H1 (cell line): ENCODE results near the gene HS6ST2. TPM values are rescaled to one million over a fixed set of nuclear protein-coding genes. Genes with fewer than 3 reads are reported as not detected.

Experiments
- CTCF ChIA-PET: fragments of 300-600 bp; sonication (Branson Sonifier 250); formaldehyde crosslinking; loops from one replicate; lab custom pipeline; 2021; ENCODE audit not compliant: partially characterized antibody; lab: Charles Lee
- POLR2A ChIA-PET: fragments of 300-600 bp; sonication (Branson Sonifier 250); formaldehyde crosslinking; loops from one replicate; lab custom pipeline; 2021; ENCODE audit warnings: inconsistent platforms; ENCODE audit not compliant: partially characterized antibody; lab: Charles Lee
- DNase-seq, 2 experiments: peaks; one replicate each; pipeline versions ENCODE4 v3.0.0 to v3.0.0-alpha.2; 2010 to 2022; ENCODE audit warnings: low spot score in 2 of 2, low read depth in 1 of 2, mixed read lengths in 1 of 2
- FAIRE-seq: peaks from 2 replicates; lab custom pipeline; 2011; peaks lifted over from hg19 to GRCh38; lab: Jason Lieb, UNC
- H2AFZ ChIP-seq: 2 replicates; pipeline ENCODE4 v1.8.1; 2012; ENCODE audit warnings: low read length, inconsistent platforms
- H2AK5ac ChIP-seq: 2 replicates; pipeline ENCODE4 v1.6.1; 2013; ENCODE audit warnings: low read depth, low read length
- H2BK120ac ChIP-seq: replicated peaks from 2 replicates; pipeline ENCODE3; 2013; ENCODE audit warnings: low read depth, low read length, inconsistent platforms
- H2BK12ac ChIP-seq: 2 replicates; pipeline ENCODE4 v1.6.1; 2013; ENCODE audit warnings: low read depth, low read length
- H2BK15ac ChIP-seq: 2 replicates; pipeline ENCODE4 v1.6.1; 2013; ENCODE audit warnings: low read length
- H2BK20ac ChIP-seq: 2 replicates; pipeline ENCODE4 v1.6.1; 2013; ENCODE audit warnings: low read length
- H2BK5ac ChIP-seq: 2 replicates; pipeline ENCODE4 v1.6.1; 2013; ENCODE audit warnings: low read depth, low read length
- H3K14ac ChIP-seq: 2 replicates; pipeline ENCODE4 v1.6.1; 2013; ENCODE audit warnings: inconsistent platforms; ENCODE audit not compliant: insufficient read length
- H3K18ac ChIP-seq: 2 replicates; pipeline ENCODE4 v1.6.1; 2013; ENCODE audit warnings: low read length; ENCODE audit errors: extremely low read depth
- H3K23ac ChIP-seq: 2 replicates; pipeline ENCODE4 v1.6.1; 2013; ENCODE audit warnings: inconsistent platforms; ENCODE audit not compliant: insufficient read length
- H3K23me2 ChIP-seq: 2 replicates; pipeline ENCODE4 v1.6.1; 2013; ENCODE audit warnings: low read depth, low read length
- H3K27ac ChIP-seq: 2 replicates; pipeline ENCODE4 v1.6.1; 2011; ENCODE audit warnings: low read depth, low read length, inconsistent platforms
- H3K27me3 ChIP-seq, 4 experiments: replicated peaks in 1 of 4; 1 replicate in 1 of 4; 2 replicates in 3 of 4; pipeline versions ENCODE4 v1.6.1 to v1.8.1; 2011 to 2013; ENCODE audit warnings: low read length in 3 of 4, mild to moderate bottlenecking in 3 of 4, inconsistent platforms in 2 of 4, mixed read lengths in 2 of 4, moderate library complexity in 1 of 4; ENCODE audit not compliant: control insufficient read depth in 3 of 4, insufficient read depth in 3 of 4; ENCODE audit errors: extremely low read depth in 1 of 4
- H3K36me3 ChIP-seq, 4 experiments: 2 replicates each; pipeline versions ENCODE4 v1.6.1 to v1.8.1; 2011 to 2013; ENCODE audit warnings: mild to moderate bottlenecking in 4 of 4, low read length in 3 of 4, moderate library complexity in 2 of 4, control low read depth in 1 of 4, inconsistent platforms in 1 of 4; ENCODE audit not compliant: insufficient read depth in 4 of 4, control insufficient read depth in 2 of 4
- H3K4ac ChIP-seq: replicated peaks from 2 replicates; pipeline ENCODE3; 2013; ENCODE audit warnings: low read length, low read depth, mixed read lengths, inconsistent platforms; ENCODE audit not compliant: insufficient read length
- H3K4me1 ChIP-seq, 4 experiments: replicated peaks in 1 of 4; 1 replicate in 1 of 4; 2 replicates in 3 of 4; pipeline versions ENCODE4 v1.6.1 to v1.8.1; 2011 to 2013; ENCODE audit warnings: low read length in 3 of 4, inconsistent platforms in 2 of 4, mixed read lengths in 1 of 4; ENCODE audit not compliant: insufficient read depth in 4 of 4, control insufficient read depth in 3 of 4
- H3K4me2 ChIP-seq, 2 experiments: 2 replicates each; pipeline versions ENCODE4 v1.6.1 to v1.8.1; 2011 to 2013; ENCODE audit warnings: low read depth in 2 of 2, low read length in 2 of 2, control low read depth in 1 of 2, inconsistent platforms in 1 of 2, mild to moderate bottlenecking in 1 of 2; ENCODE audit not compliant: insufficient read depth in 1 of 2
- H3K4me3 ChIP-seq, 4 experiments: fragments of 200-600, 300-600 bp in 1 of 4; sonication (generic), shearing (Covaris generic), sonication (Bioruptor Twin) in 1 of 4; 2 replicates each; pipeline versions ENCODE4 v1.5.1 to v1.8.1; 2011 to 2016; ENCODE audit warnings: low read length in 4 of 4, low read depth in 3 of 4, control low read depth in 2 of 4, inconsistent platforms in 2 of 4, mild to moderate bottlenecking in 2 of 4, mixed read lengths in 1 of 4, moderate library complexity in 1 of 4; ENCODE audit not compliant: insufficient read depth in 2 of 4; ENCODE audit errors: extremely low read depth in 1 of 4
- H3K56ac ChIP-seq: replicated peaks from 2 replicates; pipeline ENCODE3; 2013; ENCODE audit warnings: low read depth, mild to moderate bottlenecking, mixed read lengths, low read length, inconsistent platforms; ENCODE audit not compliant: insufficient read length
- H3K79me1 ChIP-seq: 2 replicates; pipeline ENCODE4 v1.6.1; 2013; ENCODE audit warnings: low read depth, low read length, control low read depth
- H3K79me2 ChIP-seq, 2 experiments: 2 replicates each; pipeline versions ENCODE4 v1.6.1 to v1.8.1; 2012 to 2013; ENCODE audit warnings: low read length in 2 of 2, mild to moderate bottlenecking in 2 of 2, inconsistent platforms in 1 of 2; ENCODE audit not compliant: insufficient read depth in 2 of 2, control insufficient read depth in 1 of 2
- H3K9ac ChIP-seq, 4 experiments: replicated peaks in 1 of 4; 1 replicate in 1 of 4; 2 replicates in 3 of 4; pipeline versions ENCODE4 v1.6.1 to v1.8.1; 2011 to 2013; ENCODE audit warnings: low read depth in 3 of 4, low read length in 3 of 4, control low read depth in 2 of 4, mild to moderate bottlenecking in 2 of 4, moderate library complexity in 2 of 4, inconsistent platforms in 1 of 4; ENCODE audit errors: extremely low read depth in 1 of 4
- H3K9me3 ChIP-seq, 2 experiments: 2 replicates each; pipeline versions ENCODE4 v1.6.1 to v1.8.1; 2012 to 2013; ENCODE audit warnings: mild to moderate bottlenecking in 2 of 2, moderate library complexity in 2 of 2, control low read depth in 1 of 2, inconsistent platforms in 1 of 2, low read depth in 1 of 2, low read length in 1 of 2, mixed read lengths in 1 of 2; ENCODE audit not compliant: insufficient read depth in 2 of 2
- H4K20me1 ChIP-seq, 2 experiments: replicated peaks in 1 of 2; 2 replicates each; pipeline versions ENCODE3 to v1.8.1; 2011 to 2013; ENCODE audit warnings: inconsistent platforms in 2 of 2, low read length in 2 of 2, mild to moderate bottlenecking in 1 of 2; ENCODE audit not compliant: insufficient read depth in 2 of 2, control insufficient read depth in 1 of 2
- H4K5ac ChIP-seq: 2 replicates; pipeline ENCODE4 v1.6.1; 2013; ENCODE audit warnings: low read length, low read depth, mixed read lengths, inconsistent platforms; ENCODE audit not compliant: insufficient read length
- H4K8ac ChIP-seq: 2 replicates; pipeline ENCODE4 v1.8.0; 2013; ENCODE audit warnings: mild to moderate bottlenecking, moderate library complexity, low read length, inconsistent platforms; ENCODE audit not compliant: insufficient read depth; ENCODE audit errors: extremely low read depth
- H4K91ac ChIP-seq: replicated peaks from 2 replicates; pipeline ENCODE3; 2013; ENCODE audit warnings: low read length, mixed read lengths, inconsistent platforms; ENCODE audit not compliant: insufficient read length
- GABPA ChIP-seq: IDR thresholded peaks from 2 replicates; pipeline ENCODE4 v1.6.1; 2011; ENCODE audit warnings: mild to moderate bottlenecking, low read length, moderate library complexity, borderline replicate concordance; ENCODE audit not compliant: insufficient read depth
- polyA plus RNA-seq, 7 experiments: library from polyadenylated mRNA; depleted of rRNA in 3 of 7; stranded (reverse) in 5 of 7; unstranded in 2 of 7; fragments of >200 nt in 5 of 7; fragments of 200-250 nt in 2 of 7; gene quantifications; 1 replicate in 5 of 7; 2 replicates in 1 of 7; 4 replicates in 1 of 7; pipeline versions ENCODE4 v1.2.1 to v1.2.3, GENCODE V29; 2011 to 2013; ENCODE audit warnings: missing spikeins in 2 of 7, mixed read lengths in 2 of 7
- total RNA-seq: library from RNA; stranded (reverse); fragmentation: NEBNext Ultra II Directional; extraction: Animal tissue kit (Norgen Biotek cat#: 25700); gene quantifications from 2 replicates; pipeline ENCODE4 v1.2.1, GENCODE V29; 2021

HS6ST2 gene
- total and polyA plus RNA-seq, 2 of the 8 experiments (the other 6 are each of a cell fraction or from before 2014, with no cell fraction given) = 3.9 TPM

DNA sequence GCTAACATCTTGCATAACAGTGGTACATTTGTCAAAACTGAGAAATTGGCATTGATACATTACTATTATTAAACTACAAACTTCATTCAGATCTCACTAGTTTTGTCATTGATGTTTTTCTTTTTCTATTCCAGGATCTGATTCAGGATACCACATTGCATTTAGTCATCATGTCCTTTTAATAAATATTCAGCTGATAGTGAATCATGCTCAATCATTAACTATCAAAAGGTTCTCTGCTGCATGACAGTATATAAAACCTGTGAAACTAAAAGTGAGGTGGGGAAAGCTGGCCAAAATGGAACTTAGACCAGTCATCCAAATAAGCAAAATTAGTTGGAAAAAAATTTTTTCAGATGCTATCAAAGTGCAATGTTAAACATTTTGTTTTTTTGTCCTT, 28.1 kb upstream of the HS6ST2 start:
- no peak for FAIRE-seq

More for the DNA sequence above, 28.1 kb upstream of the HS6ST2 start:
- no peaks in the 10 kb centered on the region for H3K23me2 ChIP-seq
- no peak overlapping the region for H3K4me3 ChIP-seq
- no peak overlapping the region for H2BK20ac ChIP-seq
- H2BK5ac ChIP-seq = no peak overlapping the region
- H3K36me3 ChIP-seq = no peaks in the 10 kb centered on the region
- no peaks in the 10 kb centered on the region for H3K9me3 ChIP-seq
- ChIA-PET CTCF (interaction anchor here (1.3 to 1.4 kb wide), 2 partner anchors 13 to 246 kb away, joined by 3 read pairs; no protein-coding TSS in a partner anchor), POLR2A (no interaction called here)
- H2BK120ac ChIP-seq = no peak overlapping the region
- H4K91ac ChIP-seq = no peak overlapping the region
- peaks cover 0 to 3% (median 0%) of the 10 kb centered on the region in 4 experiments; a peak in 2 of 7 replicates for H3K4me1 ChIP-seq
- no peak overlapping the region for H2BK15ac ChIP-seq
- no peak overlapping the region for H2AK5ac ChIP-seq
- H3K23ac ChIP-seq = no peak overlapping the region
- H3K18ac ChIP-seq = no peak overlapping the region
- no peak overlapping the region for H3K9ac ChIP-seq
- no peak overlapping the region for H3K14ac ChIP-seq
- H3K4ac ChIP-seq = no peak overlapping the region
- H4K8ac ChIP-seq = no peak overlapping the region
- no peak overlapping the region for H3K56ac ChIP-seq
- H2BK12ac ChIP-seq = no peak overlapping the region
- no peak overlapping the region for H3K27ac ChIP-seq
- no peak overlapping the region for H3K4me2 ChIP-seq
- no peak overlapping the region for H4K5ac ChIP-seq
- H2AFZ ChIP-seq = no peak overlapping the region
- H3K27me3 ChIP-seq = no peaks in the 10 kb centered on the region
- no peak for TF ChIP-seq GABPA
- no peak for DNase-seq
- H4K20me1 ChIP-seq = no peaks in the 10 kb centered on the region
- H3K79me2 ChIP-seq = no peaks in the 10 kb centered on the region
- no peaks in the 10 kb centered on the region for H3K79me1 ChIP-seq
